A673 (cell line): ENCODE data around the gene ZBTB47. TPM values are rescaled to one million over a fixed set of nuclear protein-coding genes. Genes with fewer than 3 reads are reported as not detected.

Source experiments
- BruUV-seq: library from RNA; stranded (reverse); fragments of 400-500 nt; replicated peaks from 2 replicates; lab custom pipeline; 2021; lab: Mats Ljungman, UMichigan
- CTCF ChIA-PET: fragments of 300-600 bp; sonication (Branson Sonifier 250); formaldehyde crosslinking; loops from one replicate; lab custom pipeline; 2022; ENCODE audit warnings: antibody characterized with exemption; lab: Charles Lee
- POLR2A ChIA-PET: fragments of 300-600 bp; sonication (Branson Sonifier 250); formaldehyde crosslinking; loops from one replicate; lab custom pipeline; 2022; ENCODE audit warnings: antibody characterized with exemption; ENCODE audit not compliant: low non-redundant PET; lab: Charles Lee
- DNase-seq: peaks from one replicate; pipeline ENCODE4 v3.0.0-alpha.2; 2015; ENCODE audit warnings: low spot score
- H3K27ac ChIP-seq: fragments of 200-600 bp; sonication (generic); 2 replicates; pipeline ENCODE4 v1.5.1; 2016; ENCODE audit warnings: mixed run types, low read depth, mild to moderate bottlenecking, mixed read lengths, antibody characterized with exemption, low read length; ENCODE audit not compliant: poor library complexity, severe bottlenecking
- H3K27me3 ChIP-seq: fragments of 200-600 bp; sonication (generic); replicated peaks from 2 replicates; pipeline ENCODE4 v1.6.1; 2017; ENCODE audit warnings: mixed run types, low read depth, mild to moderate bottlenecking, mixed read lengths, antibody characterized with exemption, low read length; ENCODE audit not compliant: insufficient read depth, poor library complexity
- H3K36me3 ChIP-seq: fragments of 200-600 bp; sonication (generic); 2 replicates; pipeline ENCODE4 v1.6.1; 2016; ENCODE audit warnings: mixed run types, mild to moderate bottlenecking, mixed read lengths, antibody characterized with exemption, low read length; ENCODE audit not compliant: insufficient read depth, poor library complexity, severe bottlenecking
- H3K4me1 ChIP-seq: fragments of 200-600 bp; sonication (generic); 2 replicates; pipeline ENCODE4 v1.6.1; 2017; ENCODE audit warnings: mixed run types, mild to moderate bottlenecking, mixed read lengths, antibody characterized with exemption, low read length; ENCODE audit not compliant: insufficient read depth, poor library complexity, severe bottlenecking
- H3K4me3 ChIP-seq: fragments of 200-600 bp; sonication (generic); 2 replicates; pipeline ENCODE4 v1.5.1; 2016; ENCODE audit warnings: low read depth, mixed run types, mild to moderate bottlenecking, mixed read lengths, low read length; ENCODE audit not compliant: poor library complexity, severe bottlenecking
- H3K9me3 ChIP-seq: fragments of 200-600 bp; sonication (generic); 2 replicates; pipeline ENCODE4 v1.6.1; 2016; ENCODE audit warnings: mixed run types, low read depth, mild to moderate bottlenecking, mixed read lengths, antibody characterized with exemption, low read length; ENCODE audit not compliant: poor library complexity, severe bottlenecking
- EZH2 ChIP-seq: fragments of 200-600 bp; sonication (generic); IDR thresholded peaks from 2 replicates; pipeline ENCODE4 v1.6.1; 2017; ENCODE audit warnings: borderline replicate concordance, low read depth, mild to moderate bottlenecking, mixed read lengths, antibody characterized with exemption, low read length; ENCODE audit not compliant: poor library complexity, severe bottlenecking
- intact Hi-C: fragments of 100-400 bp; cut with micrococcal nuclease; formaldehyde crosslinking; loops from one replicate; pipeline ENCODE4 v1.10.0; 2022; ENCODE audit not compliant: unreplicated experiment
- total RNA-seq: library from RNA; stranded (reverse); gene quantifications from 2 replicates; pipeline ENCODE4 v1.2.3, GENCODE V29; 2021
- TF ChIP-seq, protein P1 (sequence below): fragments of 300-800, 200-600 bp; sonication (generic); conservative IDR thresholded peaks from 2 replicates; pipeline ENCODE4 v1.5.1; 2017; ENCODE audit warnings: low read depth, mild to moderate bottlenecking, antibody characterized with exemption, low read length, moderate library complexity, mixed read lengths

Gene ZBTB47
- total RNA-seq, 1 experiment from 2014 or later: 4.4 TPM

GRCh38 chr3:42693530-42693930 lies 40.0 kb downstream of the ZBTB47 start:
- CTCF ChIA-PET: no interaction called here

DNA sequence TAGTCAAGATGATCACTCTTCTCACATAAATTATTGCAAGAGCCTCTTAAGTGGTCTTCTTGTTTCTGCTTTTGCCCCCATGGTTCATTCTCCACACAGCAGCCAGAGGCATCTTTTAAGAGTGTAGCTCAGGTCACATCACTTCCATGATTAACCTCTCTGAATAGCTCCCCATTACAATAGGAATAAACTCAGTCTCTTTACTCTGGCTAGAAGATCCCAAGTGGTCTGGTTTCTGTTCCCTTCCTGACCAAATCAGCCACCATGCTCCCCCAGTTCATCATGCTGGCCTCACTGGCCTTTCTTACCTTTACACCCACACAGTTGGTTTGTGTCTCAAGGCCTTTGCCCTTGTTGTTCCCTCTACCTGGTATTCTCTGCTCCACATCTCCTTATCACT lies 40.9 kb downstream of the ZBTB47 start:
- TF ChIP-seq, protein P1, sequence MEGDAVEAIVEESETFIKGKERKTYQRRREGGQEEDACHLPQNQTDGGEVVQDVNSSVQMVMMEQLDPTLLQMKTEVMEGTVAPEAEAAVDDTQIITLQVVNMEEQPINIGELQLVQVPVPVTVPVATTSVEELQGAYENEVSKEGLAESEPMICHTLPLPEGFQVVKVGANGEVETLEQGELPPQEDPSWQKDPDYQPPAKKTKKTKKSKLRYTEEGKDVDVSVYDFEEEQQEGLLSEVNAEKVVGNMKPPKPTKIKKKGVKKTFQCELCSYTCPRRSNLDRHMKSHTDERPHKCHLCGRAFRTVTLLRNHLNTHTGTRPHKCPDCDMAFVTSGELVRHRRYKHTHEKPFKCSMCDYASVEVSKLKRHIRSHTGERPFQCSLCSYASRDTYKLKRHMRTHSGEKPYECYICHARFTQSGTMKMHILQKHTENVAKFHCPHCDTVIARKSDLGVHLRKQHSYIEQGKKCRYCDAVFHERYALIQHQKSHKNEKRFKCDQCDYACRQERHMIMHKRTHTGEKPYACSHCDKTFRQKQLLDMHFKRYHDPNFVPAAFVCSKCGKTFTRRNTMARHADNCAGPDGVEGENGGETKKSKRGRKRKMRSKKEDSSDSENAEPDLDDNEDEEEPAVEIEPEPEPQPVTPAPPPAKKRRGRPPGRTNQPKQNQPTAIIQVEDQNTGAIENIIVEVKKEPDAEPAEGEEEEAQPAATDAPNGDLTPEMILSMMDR: no peak
- TF ChIP-seq EZH2: no peak
- Histone ChIP-seq H3K27me3 (no peaks in the 10 kb centered on the region), H3K36me3 (no peaks in the 10 kb centered on the region), H3K27ac (no peak overlapping the region), H3K4me1 (no peaks in the 10 kb centered on the region), H3K4me3 (no peak overlapping the region), H3K9me3 (no peaks in the 10 kb centered on the region)
- ChIA-PET POLR2A (no interaction called here), CTCF (no interaction called here)
- BruUV-seq: no TSS peak
- intact Hi-C loops: no loop called here
- no peak for DNase-seq

More at GRCh38 chr3:42693530-42693930, 40.0 kb downstream of the ZBTB47 start:
- no peak for DNase-seq
- no peak overlapping the region for H3K4me3 ChIP-seq
- BruUV-seq: no TSS peak
- intact Hi-C loops: no loop called here
- no peaks in the 10 kb centered on the region for H3K27me3 ChIP-seq
- no peaks in the 10 kb centered on the region for H3K9me3 ChIP-seq
- TF ChIP-seq, protein P1: no peak
- TF ChIP-seq EZH2: no peak
- POLR2A ChIA-PET: no interaction called here
- H3K27ac ChIP-seq: no peak overlapping the region
- no peaks in the 10 kb centered on the region for H3K36me3 ChIP-seq
- H3K4me1 ChIP-seq: no peaks in the 10 kb centered on the region

GRCh38 chr3:42696356-42697288 lies 43.1 kb downstream of the ZBTB47 start:
- Histone ChIP-seq H3K27me3 (no peaks in the 10 kb centered on the region), H3K36me3 (no peaks in the 10 kb centered on the region), H3K4me3 (no peak overlapping the region), H3K9me3 (no peaks in the 10 kb centered on the region), H3K4me1 (no peaks in the 10 kb centered on the region), H3K27ac (no peak overlapping the region)
- TF ChIP-seq, protein P1: no peak
- no peak for TF ChIP-seq EZH2
- intact Hi-C loops: no loop called here
- no peak for DNase-seq
- ChIA-PET POLR2A (no interaction called here), CTCF (no interaction called here)
- no TSS peak for BruUV-seq
